GM23248 (cell line): ENCODE results near the gene CORO7. TPM values are rescaled to one million over a fixed set of nuclear protein-coding genes. Genes with fewer than 3 reads are reported as not detected.

Source experiments
- DNase-seq: peaks from one replicate; pipeline ENCODE4 v3.0.0-alpha.2; 2015
- H2AFZ ChIP-seq: fragments of 200-600 bp; sonication (generic); 2 replicates; pipeline ENCODE4 v1.6.1; 2016; ENCODE audit warnings: antibody characterized with exemption
- H3F3A ChIP-seq: fragments of 200-600 bp; sonication (generic); 2 replicates; pipeline ENCODE4 v1.6.1; 2016; ENCODE audit warnings: mild to moderate bottlenecking, antibody characterized with exemption, mixed run types; ENCODE audit not compliant: insufficient read depth
- H3K27ac ChIP-seq: fragments of 200-600 bp; sonication (generic); 2 replicates; pipeline ENCODE4 v1.5.1; 2016; ENCODE audit warnings: mild to moderate bottlenecking
- H3K27me3 ChIP-seq: fragments of 200-600 bp; sonication (generic); replicated peaks from 2 replicates; pipeline ENCODE4 v1.6.1; 2016; ENCODE audit warnings: mild to moderate bottlenecking; ENCODE audit not compliant: insufficient read depth
- H3K36me3 ChIP-seq: fragments of 200-600 bp; sonication (generic); 2 replicates; pipeline ENCODE4 v1.6.1; 2016; ENCODE audit warnings: low read depth, mild to moderate bottlenecking
- H3K4me1 ChIP-seq: fragments of 200-600 bp; sonication (generic); 2 replicates; pipeline ENCODE4 v1.6.1; 2016; ENCODE audit warnings: mild to moderate bottlenecking; ENCODE audit not compliant: insufficient read depth
- H3K4me2 ChIP-seq: fragments of 200-600 bp; sonication (generic); one replicate; pipeline ENCODE4 v1.6.1; 2016; ENCODE audit warnings: mild to moderate bottlenecking; ENCODE audit not compliant: unreplicated experiment
- H3K4me3 ChIP-seq: fragments of 200-600 bp; sonication (generic); 2 replicates; pipeline ENCODE4 v1.5.1; 2016; ENCODE audit warnings: mild to moderate bottlenecking
- H3K79me2 ChIP-seq: fragments of 200-600 bp; sonication (generic); 2 replicates; pipeline ENCODE4 v1.6.1; 2016; ENCODE audit warnings: mild to moderate bottlenecking; ENCODE audit not compliant: insufficient read depth
- H3K9ac ChIP-seq: fragments of 200-600 bp; sonication (generic); 2 replicates; pipeline ENCODE4 v1.6.1; 2016; ENCODE audit warnings: mild to moderate bottlenecking
- H3K9me2 ChIP-seq: fragments of 200-600 bp; sonication (generic); 2 replicates; pipeline ENCODE4 v1.6.1; 2016; ENCODE audit warnings: mixed run types, mild to moderate bottlenecking, moderate library complexity; ENCODE audit not compliant: insufficient read depth
- H3K9me3 ChIP-seq: fragments of 200-600 bp; sonication (generic); one replicate; pipeline ENCODE4 v1.6.1; 2017; ENCODE audit warnings: low read depth
- H4K20me1 ChIP-seq: fragments of 200-600 bp; sonication (generic); 2 replicates; pipeline ENCODE4 v1.6.0; 2016; ENCODE audit not compliant: insufficient read depth
- EZH2 ChIP-seq: fragments of 200-600 bp; sonication (generic); IDR thresholded peaks from 2 replicates; pipeline ENCODE4 v1.6.1; 2018; ENCODE audit warnings: antibody characterized with exemption, mild to moderate bottlenecking; ENCODE audit not compliant: insufficient read depth, poor library complexity, severe bottlenecking
- EZH2phosphoT487 ChIP-seq: fragments of 200-600 bp; sonication (generic); IDR thresholded peaks from 2 replicates; pipeline ENCODE4 v1.6.1; 2018; ENCODE audit warnings: antibody characterized with exemption, moderate library complexity, mild to moderate bottlenecking, low read depth; ENCODE audit not compliant: insufficient read depth
- WGBS, 2 experiments: methylation state at CpG; one replicate each; pipeline ENCODE4 v1.1.6; 2015 to 2017; ENCODE audit warnings: low lambda C conversion rate in 2 of 2, low coverage in 1 of 2; ENCODE audit errors: missing lambda C conversion rate in 2 of 2; 5-methylcytosine and 5-hydroxymethylcytosine counted together
- in situ Hi-C: fragments of 300-500 bp; cut with MboI; formaldehyde crosslinking; loops from 2 replicates; pipeline ENCODE4 v1.15.0; 2020
- polyA plus RNA-seq: library from polyadenylated mRNA; unstranded; fragments of >200 nt; fragmentation: Nextera tagmentation; extraction: Ambion mirVana; gene quantifications from 2 replicates; pipeline ENCODE4 v1.2.1, GENCODE V29; 2016
- total RNA-seq: library from RNA; depleted of rRNA; stranded (reverse); fragments of >200 nt; shearing (Covaris generic); gene quantifications from 2 replicates; pipeline ENCODE4 v1.2.3, GENCODE V29; 2014

CORO7 gene
- total and polyA plus RNA-seq, 2 experiments from 2014 or later, result 7.3 to 13.2 TPM

GRCh38 chr16:4356820-4357219 lies 59.6 kb downstream of the CORO7 start:
- no peak for DNase-seq
- Histone ChIP-seq H3K36me3 (no peaks in the 10 kb centered on the region), H3K4me2 (no peak overlapping the region), H3K9me3 (no peaks in the 10 kb centered on the region), H2AFZ (no peak overlapping the region), H3K4me1 (peaks cover 8% of the 10 kb centered on the region), H3K79me2 (no peaks in the 10 kb centered on the region), H4K20me1 (no peaks in the 10 kb centered on the region), H3K4me3 (no peak overlapping the region), H3F3A (peaks cover 7% of the 10 kb centered on the region), H3K27me3 (no peaks in the 10 kb centered on the region), H3K9me2 (no peaks in the 10 kb centered on the region), H3K27ac (no peak overlapping the region), H3K9ac (no peak overlapping the region)
- in situ Hi-C loops, result loop anchor here (10.0 kb wide), 1 partner anchor 48 kb away; no protein-coding TSS in a partner anchor
- TF ChIP-seq EZH2phosphoT487 (no peak), EZH2 (no peak)
- 95 to 98% methylated on average over 7 of the region's 7 CpGs for WGBS, 2 experiments

- in situ Hi-C loops, result loop anchor here (10.0 kb wide), 1 partner anchor 50 kb away; no protein-coding TSS in a partner anchor
- no peaks in the 10 kb centered on the region for H3K27me3 ChIP-seq
- 92 to 97% methylated on average over 14 to 20 of the region's 20 CpGs for WGBS, 2 experiments
Measured at GRCh38 chr16:4354512-4355409, 61.6 kb downstream of the CORO7 start.

GRCh38 chr16:4353675-4354074 lies 62.7 kb downstream of the CORO7 start:
- Histone ChIP-seq H3K4me3 (no peak overlapping the region), H3K27ac (no peak overlapping the region), H2AFZ (no peak overlapping the region), H3K79me2 (peaks cover 23% of the 10 kb centered on the region), H3K36me3 (no peaks in the 10 kb centered on the region), H3K4me1 (peaks cover 19% of the 10 kb centered on the region), H3K9ac (no peak overlapping the region), H3K9me3 (no peaks in the 10 kb centered on the region), H3K4me2 (no peak overlapping the region), H3K27me3 (no peaks in the 10 kb centered on the region), H3K9me2 (no peaks in the 10 kb centered on the region), H4K20me1 (no peaks in the 10 kb centered on the region), H3F3A (peaks cover 11% of the 10 kb centered on the region)
- TF ChIP-seq EZH2 (no peak), EZH2phosphoT487 (no peak)
- no peak for DNase-seq
- WGBS, 2 experiments, result 94 to 99% methylated on average over 4 of the region's 4 CpGs
- in situ Hi-C loops, result loop anchor here (10.0 kb wide), 1 partner anchor 51 kb away; no protein-coding TSS in a partner anchor

More at GRCh38 chr16:4354512-4355409, 61.6 kb downstream of the CORO7 start:
- H4K20me1 ChIP-seq, result no peaks in the 10 kb centered on the region
- H3K36me3 ChIP-seq, result no peaks in the 10 kb centered on the region
- H2AFZ ChIP-seq, result no peak overlapping the region
- no peak overlapping the region for H3K27ac ChIP-seq
- peaks cover 12% of the 10 kb centered on the region for H3K79me2 ChIP-seq
- no peak overlapping the region for H3K4me2 ChIP-seq
- no peak overlapping the region for H3K9ac ChIP-seq
- H3K9me3 ChIP-seq, result no peaks in the 10 kb centered on the region
- TF ChIP-seq EZH2 (no peak), EZH2phosphoT487 (no peak)
- H3K9me2 ChIP-seq, result no peaks in the 10 kb centered on the region
- H3K4me3 ChIP-seq, result no peak overlapping the region
- peaks cover 16% of the 10 kb centered on the region for H3K4me1 ChIP-seq
- DNase-seq, result no peak
- H3F3A ChIP-seq, result peaks cover 11% of the 10 kb centered on the region

GRCh38 chr16:4352843-4353242 lies 63.6 kb downstream of the CORO7 start:
- Histone ChIP-seq H4K20me1 (no peaks in the 10 kb centered on the region), H3K4me2 (no peak overlapping the region)
- in situ Hi-C loops, result loop anchor here (10.0 kb wide), 1 partner anchor 52 kb away; no protein-coding TSS in a partner anchor

More at GRCh38 chr16:4352843-4353242, 63.6 kb downstream of the CORO7 start:
- no peak for DNase-seq
- Histone ChIP-seq H3K4me3 (no peak overlapping the region), H3K4me1 (peaks cover 19% of the 10 kb centered on the region), H3K9ac (no peak overlapping the region), H3K27me3 (no peaks in the 10 kb centered on the region), H3K36me3 (no peaks in the 10 kb centered on the region), H3K79me2 (peaks cover 32% of the 10 kb centered on the region), H3F3A (peaks cover 11% of the 10 kb centered on the region), H3K9me2 (no peaks in the 10 kb centered on the region), H2AFZ (no peak overlapping the region), H3K27ac (no peak overlapping the region), H3K9me3 (no peaks in the 10 kb centered on the region)
- TF ChIP-seq EZH2, result no peak
- no peak for TF ChIP-seq EZH2phosphoT487
- 91 to 93% methylated on average over 5 of the region's 5 CpGs for WGBS, 2 experiments
